ENCODE data around the gene CKLF. TPM values are rescaled to one million over a fixed set of nuclear protein-coding genes. Genes with fewer than 3 reads are reported as not detected.

CKLF gene
- total RNA-seq, 1 experiment from 2014 or later = 293 TPM

- no peak for TF ChIP-seq CTCF (IDR thresholded peaks at IDR 0.05; ENCODE audit: unreplicated experiment)
- DNase-seq = no peak
- peaks cover 44% of the 10 kb centered on the region for H3K4me1 Mint-ChIP-seq (ENCODE audit: low read depth, unreplicated experiment)
- H3K27me3 Mint-ChIP-seq (ENCODE audit: unreplicated experiment) = no peaks in the 10 kb centered on the region
- H3K9me3 Mint-ChIP-seq (ENCODE audit: low read depth, unreplicated experiment) = no peaks in the 10 kb centered on the region
- CTCF ChIA-PET = interaction anchor here (1.0 kb wide), 1 partner anchor 155 kb away, joined by 3 read pairs; no protein-coding TSS in a partner anchor
- H3K36me3 Mint-ChIP-seq (ENCODE audit: insufficient read depth, unreplicated experiment) = peaks cover 81% of the 10 kb centered on the region
- BruUV-seq (replicated peaks) = no TSS peak
- no peak overlapping the region for H3K4me3 Mint-ChIP-seq (ENCODE audit: low read depth, unreplicated experiment)
- intact Hi-C loops (cut with micrococcal nuclease; ENCODE audit: unreplicated experiment) = no loop called here
- H3K27ac Mint-ChIP-seq (ENCODE audit: unreplicated experiment) = no peak overlapping the region
These were observed 9.2 kb downstream of the CKLF start for GRCh38 chr16:66561381-66562080.

GRCh38 chr16:66562409-66562808, 10.0 kb downstream of the CKLF start:
- no peaks in the 10 kb centered on the region for H3K27me3 Mint-ChIP-seq (ENCODE audit: unreplicated experiment)
- TF ChIP-seq CTCF (IDR thresholded peaks at IDR 0.05; ENCODE audit: unreplicated experiment) = no peak
- no peak overlapping the region for H3K27ac Mint-ChIP-seq (ENCODE audit: unreplicated experiment)
- H3K4me3 Mint-ChIP-seq (ENCODE audit: low read depth, unreplicated experiment) = no peak overlapping the region
- peaks cover 87% of the 10 kb centered on the region for H3K36me3 Mint-ChIP-seq (ENCODE audit: insufficient read depth, unreplicated experiment)
- H3K9me3 Mint-ChIP-seq (ENCODE audit: low read depth, unreplicated experiment) = no peaks in the 10 kb centered on the region
- H3K4me1 Mint-ChIP-seq (ENCODE audit: low read depth, unreplicated experiment) = peaks cover 44% of the 10 kb centered on the region
- CTCF ChIA-PET = interaction anchor here (1.0 to 1.6 kb wide), 2 partner anchors 13 to 156 kb away, joined by 3 to 4 read pairs; no protein-coding TSS in a partner anchor
- no TSS peak for BruUV-seq (replicated peaks)
- intact Hi-C loops (cut with micrococcal nuclease; ENCODE audit: unreplicated experiment) = no loop called here
- DNase-seq = no peak

- BruUV-seq (replicated peaks) = no TSS peak
- DNase-seq = no peak
- Mint-ChIP-seq H3K9me3 (ENCODE audit: low read depth, unreplicated experiment) (no peaks in the 10 kb centered on the region), H3K4me1 (ENCODE audit: low read depth, unreplicated experiment) (peaks cover 44% of the 10 kb centered on the region), H3K27ac (ENCODE audit: unreplicated experiment) (no peak overlapping the region), H3K36me3 (ENCODE audit: insufficient read depth, unreplicated experiment) (peaks cover 88% of the 10 kb centered on the region), H3K4me3 (ENCODE audit: low read depth, unreplicated experiment) (no peak overlapping the region), H3K27me3 (ENCODE audit: unreplicated experiment) (no peaks in the 10 kb centered on the region)
- intact Hi-C loops (cut with micrococcal nuclease; ENCODE audit: unreplicated experiment) = no loop called here
- TF ChIP-seq CTCF (IDR thresholded peaks at IDR 0.05; ENCODE audit: unreplicated experiment) = no peak
- CTCF ChIA-PET = interaction anchor here (1.0 to 1.6 kb wide), 3 partner anchors 13 to 297 kb away, joined by 3 to 4 read pairs (median 3); no protein-coding TSS in a partner anchor
These were observed 10.6 kb downstream of the CKLF start for GRCh38 chr16:66562986-66563385.

GRCh38 chr16:66563574-66564334, 11.4 kb downstream of the CKLF start:
- no peak for DNase-seq
- Mint-ChIP-seq H3K27ac (ENCODE audit: unreplicated experiment) (no peak overlapping the region), H3K4me3 (ENCODE audit: low read depth, unreplicated experiment) (no peak overlapping the region), H3K9me3 (ENCODE audit: low read depth, unreplicated experiment) (no peaks in the 10 kb centered on the region), H3K27me3 (ENCODE audit: unreplicated experiment) (no peaks in the 10 kb centered on the region), H3K36me3 (ENCODE audit: insufficient read depth, unreplicated experiment) (peaks cover 88% of the 10 kb centered on the region), H3K4me1 (ENCODE audit: low read depth, unreplicated experiment) (peaks cover 43% of the 10 kb centered on the region)
- CTCF ChIA-PET = interaction anchor here (0.6 to 1.6 kb wide), 3 partner anchors 12 to 296 kb away, joined by 3 to 4 read pairs (median 4); no protein-coding TSS in a partner anchor
- intact Hi-C loops (cut with micrococcal nuclease; ENCODE audit: unreplicated experiment) = no loop called here
- no TSS peak for BruUV-seq (replicated peaks)
- no peak for TF ChIP-seq CTCF (IDR thresholded peaks at IDR 0.05; ENCODE audit: unreplicated experiment)

Data from Calu3 (cell line).